ENCODE data around the gene FH.

The FH gene

DNA sequence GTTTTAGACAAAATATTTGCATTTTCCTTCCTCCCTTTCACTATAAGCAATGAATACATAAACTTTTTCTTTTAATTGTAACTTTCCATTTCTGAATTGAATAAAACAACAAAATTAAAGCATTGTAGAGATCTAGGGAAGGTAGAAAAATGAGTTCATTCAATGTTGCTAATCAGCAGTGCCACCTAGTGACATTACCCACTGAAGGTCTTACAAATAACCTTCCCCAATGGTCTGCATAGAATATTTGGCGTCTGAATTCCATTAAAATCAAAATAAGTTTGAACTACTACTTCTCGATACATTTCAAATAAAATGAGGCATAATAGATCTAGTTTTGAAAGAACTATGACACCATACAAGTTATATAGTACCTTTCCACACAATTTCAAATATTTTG is 19.6 kb downstream of the FH start:
- peak; percentile 52 to 63 (median 52) for TF ChIP-seq CTCF (IDR thresholded peaks at IDR 0.05; ENCODE audit: unreplicated experiment in 3 of 3)
- H3K9me3 Mint-ChIP-seq: no peaks in the 10 kb centered on the region
- peak overlapping the region in 1 of 3 experiments; percentile 10 for H3K27ac Mint-ChIP-seq
- H3K4me1 Mint-ChIP-seq: peaks cover 13% of the 10 kb centered on the region
- H3K36me3 Mint-ChIP-seq (ENCODE audit: low read depth): peaks cover 49% of the 10 kb centered on the region
- no peak overlapping the region for H3K4me3 Mint-ChIP-seq
- no peaks in the 10 kb centered on the region for H3K27me3 Mint-ChIP-seq (ENCODE audit: low read depth)

DNA sequence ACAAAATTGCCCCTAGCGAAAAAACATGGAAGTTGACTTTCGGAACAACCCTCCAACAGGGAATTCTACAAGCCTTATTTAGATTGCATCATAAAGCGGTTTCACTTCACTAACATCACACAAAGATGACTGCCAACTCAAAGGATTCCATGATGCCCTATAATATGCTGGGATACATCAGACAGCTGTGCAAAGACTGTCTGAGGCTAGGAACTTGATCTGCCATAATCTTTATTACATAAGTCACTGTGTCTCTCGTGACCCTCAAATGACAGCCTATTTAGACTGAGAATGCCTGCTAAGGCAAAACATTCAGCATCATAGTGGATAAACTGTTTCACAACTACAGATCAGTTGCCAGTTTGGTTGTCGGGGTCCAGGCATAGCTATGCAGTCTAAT is 23.8 kb downstream of the FH start:
- Mint-ChIP-seq H3K4me1 (peaks cover 13% of the 10 kb centered on the region), H3K27ac (no peak overlapping the region)
- TF ChIP-seq CTCF (IDR thresholded peaks at IDR 0.05; ENCODE audit: unreplicated experiment in 3 of 3): no peak

GRCh38 chr1:241488739-241489138 is 30.8 kb downstream of the FH start:
- H3K4me3 Mint-ChIP-seq: no peak overlapping the region
- H3K9me3 Mint-ChIP-seq: peaks cover 4% of the 10 kb centered on the region
- no peaks in the 10 kb centered on the region for H3K4me1 Mint-ChIP-seq
- no peak overlapping the region for H3K27ac Mint-ChIP-seq
- TF ChIP-seq CTCF (IDR thresholded peaks at IDR 0.05; ENCODE audit: unreplicated experiment in 3 of 3): no peak
- peaks cover 7% of the 10 kb centered on the region for H3K36me3 Mint-ChIP-seq (ENCODE audit: low read depth)
- H3K27me3 Mint-ChIP-seq (ENCODE audit: low read depth): no peaks in the 10 kb centered on the region

More for the DNA sequence above, 23.8 kb downstream of the FH start:
- Mint-ChIP-seq H3K4me3 (no peak overlapping the region), H3K27me3 (ENCODE audit: low read depth) (no peaks in the 10 kb centered on the region), H3K36me3 (ENCODE audit: low read depth) (peaks cover 40% of the 10 kb centered on the region), H3K9me3 (no peaks in the 10 kb centered on the region)

- Mint-ChIP-seq H3K27ac (no peak overlapping the region), H3K4me1 (no peaks in the 10 kb centered on the region), H3K4me3 (no peak overlapping the region), H3K36me3 (ENCODE audit: low read depth) (no peaks in the 10 kb centered on the region), H3K27me3 (ENCODE audit: low read depth) (no peaks in the 10 kb centered on the region), H3K9me3 (peaks cover 4% of the 10 kb centered on the region)
- TF ChIP-seq CTCF (IDR thresholded peaks at IDR 0.05; ENCODE audit: unreplicated experiment in 3 of 3): no peak
Measured at GRCh38 chr1:241485554-241485992, 34.0 kb downstream of the FH start.

DNA sequence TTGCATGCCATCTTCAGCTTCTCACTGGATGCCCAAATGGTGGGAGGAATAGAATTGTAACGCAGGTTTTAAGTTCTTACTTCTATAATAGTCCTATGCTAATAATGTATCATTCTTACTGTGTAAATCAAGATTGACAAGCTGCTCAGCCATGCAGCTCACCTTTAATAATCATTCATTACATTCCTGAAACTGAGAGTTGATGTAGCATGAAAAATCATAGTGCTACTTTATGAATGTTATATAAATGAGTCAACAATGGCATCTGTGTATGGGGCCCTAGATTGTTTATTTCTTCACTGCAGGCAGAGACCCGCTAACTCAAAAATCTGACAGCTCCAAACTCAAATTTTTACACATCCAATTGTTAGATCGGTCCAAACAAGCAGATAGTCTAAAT is 34.4 kb downstream of the FH start:
- H3K4me3 Mint-ChIP-seq: no peak overlapping the region
- no peak overlapping the region for H3K27ac Mint-ChIP-seq
- no peak for TF ChIP-seq CTCF (IDR thresholded peaks at IDR 0.05; ENCODE audit: unreplicated experiment in 3 of 3)

GRCh38 chr1:241482761-241483250 is 36.7 kb downstream of the FH start:
- H3K9me3 Mint-ChIP-seq: peaks cover 4% of the 10 kb centered on the region
- no peak for TF ChIP-seq CTCF (IDR thresholded peaks at IDR 0.05; ENCODE audit: unreplicated experiment in 3 of 3)
- H3K36me3 Mint-ChIP-seq (ENCODE audit: low read depth): no peaks in the 10 kb centered on the region
- H3K27me3 Mint-ChIP-seq (ENCODE audit: low read depth): no peaks in the 10 kb centered on the region
- H3K4me3 Mint-ChIP-seq: no peak overlapping the region
- no peaks in the 10 kb centered on the region for H3K4me1 Mint-ChIP-seq
- no peak overlapping the region for H3K27ac Mint-ChIP-seq

More for the DNA sequence above, 34.4 kb downstream of the FH start:
- no peaks in the 10 kb centered on the region for H3K27me3 Mint-ChIP-seq (ENCODE audit: low read depth)
- H3K36me3 Mint-ChIP-seq (ENCODE audit: low read depth): no peaks in the 10 kb centered on the region
- no peaks in the 10 kb centered on the region for H3K4me1 Mint-ChIP-seq
- H3K9me3 Mint-ChIP-seq: peaks cover 4% of the 10 kb centered on the region
